OCI-LY3 (cell line): ENCODE results near the gene S100A9.

Experiments used
- H2AFZ ChIP-seq: fragments of 200-600, 300-600 bp; shearing (Covaris generic); 2 replicates; pipeline ENCODE4 v1.6.0; 2014; ENCODE audit warnings: antibody characterized with exemption, low read depth, low read length
- H3K27ac ChIP-seq: fragments of 200-600, 300-600 bp; sonication (generic); 2 replicates; pipeline ENCODE4 v1.5.1; 2014; ENCODE audit warnings: mild to moderate bottlenecking, low read length, moderate library complexity, mixed read lengths
- H3K27me3 ChIP-seq: fragments of 200-600, 300-600 bp; sonication (generic); 2 replicates; pipeline ENCODE4 v1.6.1; 2014; ENCODE audit warnings: low read depth, low read length, mixed read lengths
- H3K36me3 ChIP-seq: fragments of 200-600, 300-600 bp; sonication (generic); replicated peaks from 2 replicates; pipeline ENCODE3; 2014; ENCODE audit warnings: low read depth, low read length, mixed read lengths
- H3K4me1 ChIP-seq: fragments of 300-600, 200-600 bp; sonication (generic); 2 replicates; pipeline ENCODE4 v1.6.1; 2014; ENCODE audit warnings: low read length, mixed read lengths
- H3K4me2 ChIP-seq: fragments of 200-600, 300-600 bp; sonication (generic); 2 replicates; pipeline ENCODE4 v1.6.1; 2014; ENCODE audit warnings: low read length, mixed read lengths
- H3K4me3 ChIP-seq: fragments of 300-600, 200-600 bp; sonication (generic); 2 replicates; pipeline ENCODE4 v1.5.1; 2014; ENCODE audit warnings: antibody characterized with exemption, mild to moderate bottlenecking, low read length, moderate library complexity
- H3K79me2 ChIP-seq: fragments of 300-600, 200-600 bp; shearing (Covaris generic); 2 replicates; pipeline ENCODE4 v1.6.1; 2014; ENCODE audit warnings: mild to moderate bottlenecking, low read length, mixed read lengths
- H3K9ac ChIP-seq: fragments of 300-600, 200-600 bp; shearing (Covaris generic); 2 replicates; pipeline ENCODE4 v1.6.0; 2014; ENCODE audit warnings: mild to moderate bottlenecking, low read length, moderate library complexity
- H3K9me3 ChIP-seq: fragments of 200-600, 300-600 bp; shearing (Covaris generic); 2 replicates; pipeline ENCODE4 v1.6.1; 2014; ENCODE audit warnings: low read length, mixed read lengths; ENCODE audit not compliant: insufficient read depth
- H4K20me1 ChIP-seq: fragments of 200-600, 300-600 bp; sonication (generic); 2 replicates; pipeline ENCODE4 v1.6.1; 2016; ENCODE audit warnings: low read length, mixed read lengths; ENCODE audit not compliant: insufficient read depth
- EZH2phosphoT487 ChIP-seq: fragments of 200-600 bp; shearing (Covaris generic); IDR thresholded peaks from 2 replicates; pipeline ENCODE4 v1.6.1; 2018; ENCODE audit warnings: antibody characterized with exemption, mixed run types, low read depth
- TF ChIP-seq, protein P1 (sequence below): fragments of 200-600, 300-600 bp; sonication (generic); IDR thresholded peaks from 2 replicates; pipeline ENCODE4 v1.5.1; 2014; ENCODE audit warnings: antibody characterized with exemption, low read length, low read depth

The S100A9 gene

DNA sequence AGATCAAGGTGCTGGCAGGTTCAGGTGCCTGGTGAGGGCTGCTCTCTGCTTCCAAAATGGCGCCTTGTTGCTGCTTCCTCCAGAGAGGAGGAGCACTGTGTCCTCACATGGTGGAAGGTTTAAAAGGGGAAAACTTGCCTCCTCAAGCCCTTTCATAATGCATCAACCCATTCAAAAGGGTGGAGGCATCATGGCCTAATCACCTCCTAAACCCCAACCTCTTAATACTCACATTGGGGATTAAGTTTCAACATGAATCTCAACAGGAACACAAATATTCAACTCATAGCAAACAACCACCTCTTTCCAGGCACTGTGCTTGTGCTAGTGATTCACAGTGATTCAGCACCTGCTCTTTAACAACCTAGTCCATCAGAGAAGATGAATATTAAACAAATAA lies 13.6 kb downstream of the S100A9 start:
- H3K9ac ChIP-seq, result no peak overlapping the region
- H2AFZ ChIP-seq, result no peak overlapping the region
- H3K9me3 ChIP-seq, result no peaks in the 10 kb centered on the region
- H3K4me1 ChIP-seq, result peaks cover 5% of the 10 kb centered on the region; the same call in 1 of the 2 replicates
- no peak overlapping the region for H3K4me3 ChIP-seq
- H3K27ac ChIP-seq, result no peak overlapping the region
- H3K4me2 ChIP-seq, result no peak overlapping the region
- H3K27me3 ChIP-seq, result peaks cover 48% of the 10 kb centered on the region
- no peaks in the 10 kb centered on the region for H3K36me3 ChIP-seq
- H3K79me2 ChIP-seq, result no peaks in the 10 kb centered on the region
- no peaks in the 10 kb centered on the region for H4K20me1 ChIP-seq
- TF ChIP-seq, protein P1, sequence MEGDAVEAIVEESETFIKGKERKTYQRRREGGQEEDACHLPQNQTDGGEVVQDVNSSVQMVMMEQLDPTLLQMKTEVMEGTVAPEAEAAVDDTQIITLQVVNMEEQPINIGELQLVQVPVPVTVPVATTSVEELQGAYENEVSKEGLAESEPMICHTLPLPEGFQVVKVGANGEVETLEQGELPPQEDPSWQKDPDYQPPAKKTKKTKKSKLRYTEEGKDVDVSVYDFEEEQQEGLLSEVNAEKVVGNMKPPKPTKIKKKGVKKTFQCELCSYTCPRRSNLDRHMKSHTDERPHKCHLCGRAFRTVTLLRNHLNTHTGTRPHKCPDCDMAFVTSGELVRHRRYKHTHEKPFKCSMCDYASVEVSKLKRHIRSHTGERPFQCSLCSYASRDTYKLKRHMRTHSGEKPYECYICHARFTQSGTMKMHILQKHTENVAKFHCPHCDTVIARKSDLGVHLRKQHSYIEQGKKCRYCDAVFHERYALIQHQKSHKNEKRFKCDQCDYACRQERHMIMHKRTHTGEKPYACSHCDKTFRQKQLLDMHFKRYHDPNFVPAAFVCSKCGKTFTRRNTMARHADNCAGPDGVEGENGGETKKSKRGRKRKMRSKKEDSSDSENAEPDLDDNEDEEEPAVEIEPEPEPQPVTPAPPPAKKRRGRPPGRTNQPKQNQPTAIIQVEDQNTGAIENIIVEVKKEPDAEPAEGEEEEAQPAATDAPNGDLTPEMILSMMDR, result no peak
- TF ChIP-seq EZH2phosphoT487, result no peak

DNA sequence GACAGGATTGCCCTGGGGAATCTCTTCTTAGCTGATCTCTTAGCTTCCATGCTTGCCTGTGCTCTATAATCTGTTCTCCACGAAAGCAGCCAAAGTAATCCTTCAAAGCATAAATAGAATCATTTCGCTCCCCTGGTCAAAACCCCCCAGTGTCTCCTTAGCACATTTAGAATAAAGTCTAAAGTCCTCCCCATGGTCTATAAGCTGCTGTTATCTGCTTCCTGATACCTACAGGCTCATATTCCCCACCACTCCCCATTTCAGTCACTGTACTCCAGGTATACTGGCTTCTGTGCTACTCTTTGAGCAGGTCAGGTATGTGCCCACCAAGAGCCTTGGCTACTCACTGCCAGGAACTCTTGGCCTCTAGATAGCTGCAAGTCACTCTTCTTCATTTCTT lies 14.9 kb downstream of the S100A9 start:
- H3K4me1 ChIP-seq, result peaks cover 5% of the 10 kb centered on the region; the same call in 1 of the 2 replicates
- TF ChIP-seq, protein P1, result no peak
- TF ChIP-seq EZH2phosphoT487, result no peak
- H3K9me3 ChIP-seq, result no peaks in the 10 kb centered on the region
- no peak overlapping the region for H3K4me2 ChIP-seq
- peaks cover 55% of the 10 kb centered on the region for H3K27me3 ChIP-seq
- no peak overlapping the region for H3K9ac ChIP-seq
- no peaks in the 10 kb centered on the region for H3K36me3 ChIP-seq
- H3K79me2 ChIP-seq, result no peaks in the 10 kb centered on the region
- no peak overlapping the region for H3K4me3 ChIP-seq
- H2AFZ ChIP-seq, result no peak overlapping the region
- H4K20me1 ChIP-seq, result no peaks in the 10 kb centered on the region
- H3K27ac ChIP-seq, result no peak overlapping the region

DNA sequence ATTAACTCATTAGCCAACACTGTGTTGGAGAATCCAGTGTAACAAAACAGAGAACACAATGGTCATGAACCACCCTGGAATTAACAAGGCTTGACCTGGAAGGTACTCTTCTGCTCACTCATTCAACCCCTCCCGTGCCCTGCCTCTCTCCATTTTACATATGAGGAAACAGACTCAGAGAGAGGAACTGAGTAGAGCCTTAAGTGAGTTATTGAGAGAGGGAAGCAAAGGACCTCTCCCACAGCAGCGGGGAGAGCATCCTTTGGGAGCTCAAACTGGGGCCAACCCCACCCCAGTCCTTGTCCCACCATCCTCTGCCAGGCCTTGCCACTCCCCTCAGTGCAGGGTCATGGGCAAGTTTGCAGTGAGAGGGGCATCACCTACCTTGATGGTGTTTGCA lies 16.4 kb downstream of the S100A9 start:
- Histone ChIP-seq H3K9ac (no peak overlapping the region), H3K4me1 (peaks cover 5% of the 10 kb centered on the region; the same call in 1 of the 2 replicates), H2AFZ (no peak overlapping the region), H3K36me3 (no peaks in the 10 kb centered on the region), H3K27ac (no peak overlapping the region), H3K79me2 (no peaks in the 10 kb centered on the region), H3K4me2 (no peak overlapping the region), H3K27me3 (peaks cover 67% of the 10 kb centered on the region), H3K9me3 (no peaks in the 10 kb centered on the region), H3K4me3 (no peak overlapping the region), H4K20me1 (no peaks in the 10 kb centered on the region)
- TF ChIP-seq EZH2phosphoT487, result no peak
- TF ChIP-seq, protein P1, result no peak

DNA sequence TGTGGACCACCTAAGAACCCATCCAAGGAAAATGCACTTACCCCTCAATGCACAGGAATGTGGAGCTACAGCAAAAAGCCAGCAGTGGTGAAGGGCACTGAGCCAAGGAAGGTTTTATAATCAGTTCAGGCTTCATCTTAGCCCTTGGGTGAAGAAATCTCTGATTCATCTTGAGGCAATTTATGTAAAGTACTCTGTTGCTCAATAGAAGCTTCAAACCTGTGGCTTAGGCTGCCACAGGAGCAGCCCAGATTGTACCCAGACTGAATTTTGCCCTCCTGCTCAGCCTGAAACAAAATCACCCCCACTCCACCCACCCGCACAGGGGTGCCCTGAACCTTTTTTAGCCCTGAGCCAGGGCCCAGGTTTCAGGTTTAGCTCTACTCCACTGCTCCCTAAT lies 17.9 kb downstream of the S100A9 start, which contains the start of gene S100A12:
TSS of gene S100A12 (minus strand) at position 111 of the 400 bp plus-strand sequence. CDS start 1,029 bp downstream, outside the sequence.
- Histone ChIP-seq H3K27ac (no peak within 1 kb of the TSS), H3K4me3 (no peak within 1 kb of the TSS), H3K4me2 (no peak within 1 kb of the TSS), H3K4me1 (peaks cover 5% of the 10 kb centered on the region; the same call in 1 of the 2 replicates), H4K20me1 (no peaks in the 10 kb centered on the region), H3K27me3 (peaks cover 56% of the 10 kb centered on the region), H3K79me2 (no peaks in the 10 kb centered on the region), H3K9ac (no peak within 1 kb of the TSS), H2AFZ (no peak within 1 kb of the TSS), H3K9me3 (no peaks in the 10 kb centered on the region), H3K36me3 (no peaks in the 10 kb centered on the region)
- TF ChIP-seq, protein P1, result no peak
- no peak for TF ChIP-seq EZH2phosphoT487
